Measurements from ENCODE around the gene GRAP2. TPM values are rescaled to one million over a fixed set of nuclear protein-coding genes. Genes with fewer than 3 reads are reported as not detected.

Gene GRAP2
- total and polyA plus RNA-seq, 9 of the 15 experiments (the other 6 are each of a cell fraction or from before 2014, with no cell fraction given), result 4.8 to 88.7 (median 60.4) TPM

DNA sequence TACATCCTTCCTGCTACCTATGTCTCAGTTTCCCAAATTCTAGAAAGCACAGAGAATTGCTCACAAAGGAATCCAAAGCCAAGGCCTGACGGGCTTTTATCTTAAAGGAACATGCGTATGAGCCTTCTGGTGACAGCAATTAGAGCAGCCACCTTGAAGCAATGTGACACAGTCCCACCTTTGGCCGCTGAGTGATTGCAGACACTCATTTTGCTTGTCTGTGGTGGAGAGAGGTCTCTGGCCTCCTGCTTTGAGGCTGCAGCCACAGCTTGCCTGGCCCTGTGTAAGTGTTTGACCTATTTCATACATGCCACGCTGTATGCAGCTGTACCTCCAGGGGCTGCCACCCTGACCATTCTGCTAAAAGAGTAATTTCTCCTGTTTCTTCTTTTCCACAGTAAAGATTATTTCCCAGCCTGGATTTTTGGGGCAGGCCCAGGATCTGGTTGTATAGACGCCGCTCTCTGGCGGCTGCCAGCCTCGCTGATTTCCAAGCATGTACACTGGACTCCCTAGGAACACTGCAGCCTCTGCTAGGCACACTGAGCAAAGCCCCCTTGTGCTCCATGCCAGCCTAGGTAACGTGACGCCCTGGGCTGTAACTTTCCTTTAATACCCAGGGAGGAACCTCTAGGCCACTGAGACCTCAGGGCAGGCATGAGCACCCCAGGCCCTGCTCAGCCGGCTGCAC lies 58.2 kb downstream of the GRAP2 start (continued):
- TF ChIP-seq, protein P1, sequence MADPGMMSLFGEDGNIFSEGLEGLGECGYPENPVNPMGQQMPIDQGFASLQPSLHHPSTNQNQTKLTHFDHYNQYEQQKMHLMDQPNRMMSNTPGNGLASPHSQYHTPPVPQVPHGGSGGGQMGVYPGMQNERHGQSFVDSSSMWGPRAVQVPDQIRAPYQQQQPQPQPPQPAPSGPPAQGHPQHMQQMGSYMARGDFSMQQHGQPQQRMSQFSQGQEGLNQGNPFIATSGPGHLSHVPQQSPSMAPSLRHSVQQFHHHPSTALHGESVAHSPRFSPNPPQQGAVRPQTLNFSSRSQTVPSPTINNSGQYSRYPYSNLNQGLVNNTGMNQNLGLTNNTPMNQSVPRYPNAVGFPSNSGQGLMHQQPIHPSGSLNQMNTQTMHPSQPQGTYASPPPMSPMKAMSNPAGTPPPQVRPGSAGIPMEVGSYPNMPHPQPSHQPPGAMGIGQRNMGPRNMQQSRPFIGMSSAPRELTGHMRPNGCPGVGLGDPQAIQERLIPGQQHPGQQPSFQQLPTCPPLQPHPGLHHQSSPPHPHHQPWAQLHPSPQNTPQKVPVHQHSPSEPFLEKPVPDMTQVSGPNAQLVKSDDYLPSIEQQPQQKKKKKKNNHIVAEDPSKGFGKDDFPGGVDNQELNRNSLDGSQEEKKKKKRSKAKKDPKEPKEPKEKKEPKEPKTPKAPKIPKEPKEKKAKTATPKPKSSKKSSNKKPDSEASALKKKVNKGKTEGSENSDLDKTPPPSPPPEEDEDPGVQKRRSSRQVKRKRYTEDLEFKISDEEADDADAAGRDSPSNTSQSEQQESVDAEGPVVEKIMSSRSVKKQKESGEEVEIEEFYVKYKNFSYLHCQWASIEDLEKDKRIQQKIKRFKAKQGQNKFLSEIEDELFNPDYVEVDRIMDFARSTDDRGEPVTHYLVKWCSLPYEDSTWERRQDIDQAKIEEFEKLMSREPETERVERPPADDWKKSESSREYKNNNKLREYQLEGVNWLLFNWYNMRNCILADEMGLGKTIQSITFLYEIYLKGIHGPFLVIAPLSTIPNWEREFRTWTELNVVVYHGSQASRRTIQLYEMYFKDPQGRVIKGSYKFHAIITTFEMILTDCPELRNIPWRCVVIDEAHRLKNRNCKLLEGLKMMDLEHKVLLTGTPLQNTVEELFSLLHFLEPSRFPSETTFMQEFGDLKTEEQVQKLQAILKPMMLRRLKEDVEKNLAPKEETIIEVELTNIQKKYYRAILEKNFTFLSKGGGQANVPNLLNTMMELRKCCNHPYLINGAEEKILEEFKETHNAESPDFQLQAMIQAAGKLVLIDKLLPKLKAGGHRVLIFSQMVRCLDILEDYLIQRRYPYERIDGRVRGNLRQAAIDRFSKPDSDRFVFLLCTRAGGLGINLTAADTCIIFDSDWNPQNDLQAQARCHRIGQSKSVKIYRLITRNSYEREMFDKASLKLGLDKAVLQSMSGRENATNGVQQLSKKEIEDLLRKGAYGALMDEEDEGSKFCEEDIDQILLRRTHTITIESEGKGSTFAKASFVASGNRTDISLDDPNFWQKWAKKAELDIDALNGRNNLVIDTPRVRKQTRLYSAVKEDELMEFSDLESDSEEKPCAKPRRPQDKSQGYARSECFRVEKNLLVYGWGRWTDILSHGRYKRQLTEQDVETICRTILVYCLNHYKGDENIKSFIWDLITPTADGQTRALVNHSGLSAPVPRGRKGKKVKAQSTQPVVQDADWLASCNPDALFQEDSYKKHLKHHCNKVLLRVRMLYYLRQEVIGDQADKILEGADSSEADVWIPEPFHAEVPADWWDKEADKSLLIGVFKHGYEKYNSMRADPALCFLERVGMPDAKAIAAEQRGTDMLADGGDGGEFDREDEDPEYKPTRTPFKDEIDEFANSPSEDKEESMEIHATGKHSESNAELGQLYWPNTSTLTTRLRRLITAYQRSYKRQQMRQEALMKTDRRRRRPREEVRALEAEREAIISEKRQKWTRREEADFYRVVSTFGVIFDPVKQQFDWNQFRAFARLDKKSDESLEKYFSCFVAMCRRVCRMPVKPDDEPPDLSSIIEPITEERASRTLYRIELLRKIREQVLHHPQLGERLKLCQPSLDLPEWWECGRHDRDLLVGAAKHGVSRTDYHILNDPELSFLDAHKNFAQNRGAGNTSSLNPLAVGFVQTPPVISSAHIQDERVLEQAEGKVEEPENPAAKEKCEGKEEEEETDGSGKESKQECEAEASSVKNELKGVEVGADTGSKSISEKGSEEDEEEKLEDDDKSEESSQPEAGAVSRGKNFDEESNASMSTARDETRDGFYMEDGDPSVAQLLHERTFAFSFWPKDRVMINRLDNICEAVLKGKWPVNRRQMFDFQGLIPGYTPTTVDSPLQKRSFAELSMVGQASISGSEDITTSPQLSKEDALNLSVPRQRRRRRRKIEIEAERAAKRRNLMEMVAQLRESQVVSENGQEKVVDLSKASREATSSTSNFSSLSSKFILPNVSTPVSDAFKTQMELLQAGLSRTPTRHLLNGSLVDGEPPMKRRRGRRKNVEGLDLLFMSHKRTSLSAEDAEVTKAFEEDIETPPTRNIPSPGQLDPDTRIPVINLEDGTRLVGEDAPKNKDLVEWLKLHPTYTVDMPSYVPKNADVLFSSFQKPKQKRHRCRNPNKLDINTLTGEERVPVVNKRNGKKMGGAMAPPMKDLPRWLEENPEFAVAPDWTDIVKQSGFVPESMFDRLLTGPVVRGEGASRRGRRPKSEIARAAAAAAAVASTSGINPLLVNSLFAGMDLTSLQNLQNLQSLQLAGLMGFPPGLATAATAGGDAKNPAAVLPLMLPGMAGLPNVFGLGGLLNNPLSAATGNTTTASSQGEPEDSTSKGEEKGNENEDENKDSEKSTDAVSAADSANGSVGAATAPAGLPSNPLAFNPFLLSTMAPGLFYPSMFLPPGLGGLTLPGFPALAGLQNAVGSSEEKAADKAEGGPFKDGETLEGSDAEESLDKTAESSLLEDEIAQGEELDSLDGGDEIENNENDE (IDR thresholded peaks at IDR 0.05; ENCODE audit: low read depth, low read length), result no peak

Data from K562 (cell line).